Ecto neural progenitor cell (in vitro differentiated cells): Measurements from ENCODE around the gene STYXL1.

ENCODE experiments used
- DNase-seq: peaks from one replicate; pipeline ENCODE4 v3.0.0-alpha.2; 2018; ENCODE audit warnings: low spot score

STYXL1 gene

GRCh38 chr7:75955331-75955955, 92.4 kb downstream of the STYXL1 start:
- no peak for DNase-seq

GRCh38 chr7:75953931-75954330, 93.9 kb downstream of the STYXL1 start:
- DNase-seq = no peak

GRCh38 chr7:75953431-75953830, 94.4 kb downstream of the STYXL1 start:
- no peak for DNase-seq

GRCh38 chr7:75951506-75951905, 96.3 kb downstream of the STYXL1 start:
- DNase-seq = no peak

- no peak for DNase-seq
Observed at GRCh38 chr7:75950111-75950681, 97.6 kb downstream of the STYXL1 start.

GRCh38 chr7:75948179-75948578, 99.6 kb downstream of the STYXL1 start:
- DNase-seq = no peak
